Right cardiac atrium (tissue), 5 donors: ENCODE data around the gene RP2. TPM values are rescaled to one million over a fixed set of nuclear protein-coding genes. Genes with fewer than 3 reads are reported as not detected.

Experiments
- ATAC-seq, 2 donors: fragments of 200-7000 bp; cut with Tn5 transposase; one replicate each; pipeline versions ENCODE4 v1.8.0 to v1.9.1; 2020; ENCODE audit warnings: moderate library complexity in 2 of 2, mild to moderate bottlenecking in 1 of 2
- DNase-seq, 3 donors: peaks; one replicate each; pipeline ENCODE4 v3.0.0-alpha.2; 2020
- H3K27ac ChIP-seq: one replicate; pipeline ENCODE4 v1.5.1; 2013; ENCODE audit warnings: mild to moderate bottlenecking, low read length, control low read depth, moderate library complexity
- H3K27me3 ChIP-seq: one replicate; pipeline ENCODE4 v1.6.1; 2013; ENCODE audit not compliant: control insufficient read depth, insufficient read depth
- H3K4me1 ChIP-seq: one replicate; pipeline ENCODE4 v1.6.1; 2013; ENCODE audit warnings: low read length; ENCODE audit not compliant: control insufficient read depth, insufficient read depth
- H3K4me3 ChIP-seq: one replicate; pipeline ENCODE4 v1.5.1; 2013; ENCODE audit warnings: low read length, control low read depth
- H3K9me3 ChIP-seq: one replicate; pipeline ENCODE4 v1.6.1; 2013; ENCODE audit warnings: low read length; ENCODE audit not compliant: control insufficient read depth
- WGBS: extraction: QIAGEN DNeasy Blood & Tissue Kit; methylation state at CpG from one replicate; pipeline ENCODE4 v1.1.7; 2013; 5-methylcytosine and 5-hydroxymethylcytosine counted together
- intact Hi-C, 4 donors: fragments of 100-400 bp; cut with DNase I; formaldehyde crosslinking; loops; one replicate each; pipeline versions ENCODE4 v1.11.0 to v1.14.0; 2022 to 2023
- polyA plus RNA-seq: library from polyadenylated mRNA; stranded (reverse); fragments of 200-250 nt; gene quantifications from one replicate; pipeline ENCODE4 v1.2.3, GENCODE V29; 2013
- total RNA-seq, 4 donors: library from RNA; stranded (reverse); fragmentation: NEBNext Ultra II Directional; extraction: Animal tissue kit (Norgen Biotek cat#: 25700); gene quantifications; one replicate each; pipeline ENCODE4 v1.2.1, GENCODE V29; 2021
- donor health status: healthy with polysubstance abuse.
- donor health status: DM: no; HTN: yes; CAD: no.
- donor health status: DM: no; HTN: no; CAD: no.
- donor health status: DM: no; HTN: yes; CAD: no; lungs with severe emphysema.
- donor health status: DM: yes; HTN: yes; CAD: no.

Gene RP2
- total and polyA plus RNA-seq, 5 donors, result 2.9 to 6.5 (median 4.8) TPM

DNA sequence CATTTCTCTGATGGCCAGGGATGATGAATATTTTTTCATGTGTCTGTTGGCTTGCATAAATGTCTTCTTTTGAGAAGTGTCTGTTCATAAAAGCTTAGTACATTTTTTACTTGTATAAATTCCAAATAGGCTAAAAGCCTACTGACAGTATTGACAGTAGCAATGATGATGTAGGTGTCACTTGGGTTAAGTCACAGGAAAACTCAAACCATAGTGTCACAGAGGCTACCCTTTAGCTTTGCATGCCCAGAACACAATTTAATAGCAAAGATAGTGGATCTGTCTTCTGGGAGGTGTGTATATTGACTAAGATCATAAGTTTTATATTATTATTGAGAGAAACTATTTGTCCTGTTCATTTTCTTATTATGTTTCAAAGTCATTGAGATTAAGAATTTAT, 8.1 kb downstream of the RP2 start:
- ATAC-seq (no peak), DNase-seq (no peak)
- Histone ChIP-seq H3K27me3 (no peaks in the 10 kb centered on the region), H3K9me3 (no peaks in the 10 kb centered on the region), H3K27ac (no peak overlapping the region), H3K4me3 (no peak overlapping the region), H3K4me1 (no peaks in the 10 kb centered on the region)
- intact Hi-C loops, result no loop called here

DNA sequence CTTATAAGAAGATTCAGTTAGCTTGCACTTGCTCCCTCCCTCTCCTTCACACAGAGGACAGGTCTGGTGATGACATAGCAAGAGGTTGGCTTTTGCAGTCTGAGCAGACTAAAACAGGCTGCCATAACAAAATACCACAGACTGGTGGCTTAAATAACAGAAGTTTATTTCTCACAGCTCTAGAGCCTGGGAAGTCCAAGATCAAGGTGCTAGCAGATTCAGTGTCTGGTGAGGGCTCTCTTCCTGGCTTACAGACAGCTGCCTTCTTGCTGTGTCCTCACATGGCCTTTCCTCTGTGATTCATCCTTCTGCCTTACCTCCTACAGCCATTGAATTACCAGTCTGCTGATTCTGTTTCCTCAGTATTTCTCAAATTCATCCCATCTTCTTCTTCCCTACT, 13.1 kb downstream of the RP2 start:
- H3K27me3 ChIP-seq, result no peaks in the 10 kb centered on the region
- no peak overlapping the region for H3K4me3 ChIP-seq
- DNase-seq (no peak), ATAC-seq (no peak)
- H3K27ac ChIP-seq, result no peak overlapping the region
- H3K4me1 ChIP-seq, result no peaks in the 10 kb centered on the region
- intact Hi-C loops, result no loop called here
- no peaks in the 10 kb centered on the region for H3K9me3 ChIP-seq

DNA sequence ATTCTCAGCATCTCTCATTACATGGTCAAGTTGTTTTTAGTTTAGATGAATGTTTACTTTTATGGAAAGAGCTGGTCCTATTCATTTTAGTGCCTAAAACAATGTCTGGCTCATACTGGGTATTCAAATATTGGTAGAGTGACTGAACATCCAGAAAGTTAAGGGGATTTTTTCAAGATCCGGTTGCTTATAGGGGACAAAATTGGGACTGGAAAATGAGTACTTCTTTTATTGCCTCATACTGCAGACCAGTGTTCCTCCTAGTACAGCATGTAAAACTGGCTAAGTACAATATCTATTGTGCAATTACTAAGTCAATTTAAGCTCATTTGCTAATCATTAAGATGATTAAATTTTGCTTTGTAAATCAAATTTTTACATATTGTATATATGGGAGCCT, 13.9 kb downstream of the RP2 start:
- ATAC-seq, result no peak
- intact Hi-C loops, result no loop called here
- no peak for DNase-seq
- no peaks in the 10 kb centered on the region for H3K27me3 ChIP-seq
- H3K9me3 ChIP-seq, result no peaks in the 10 kb centered on the region
- no peak overlapping the region for H3K27ac ChIP-seq
- WGBS, result 88% methylated on average over 1 of the region's 1 CpG
- no peaks in the 10 kb centered on the region for H3K4me1 ChIP-seq
- no peak overlapping the region for H3K4me3 ChIP-seq

DNA sequence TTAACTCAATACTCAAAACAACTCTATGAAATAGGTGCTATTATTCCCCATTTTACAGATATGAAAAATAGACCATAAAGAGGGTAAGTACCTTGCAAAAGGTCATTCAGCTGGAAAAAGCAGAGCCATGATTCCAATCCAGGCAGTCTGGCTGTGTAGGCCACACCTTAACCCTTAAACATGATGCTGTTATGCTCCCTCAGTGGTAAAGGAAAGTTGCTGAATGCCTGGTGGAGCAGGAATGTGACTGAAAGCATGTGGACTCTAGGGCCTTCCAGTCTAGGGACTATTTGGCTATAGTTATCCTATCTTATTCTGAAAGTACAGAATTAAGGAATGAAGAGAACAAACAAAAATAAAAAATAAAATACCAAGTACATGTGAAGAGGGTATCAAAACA, 19.6 kb downstream of the RP2 start:
- DNase-seq, result no peak
- intact Hi-C loops, result no loop called here
- Histone ChIP-seq H3K4me1 (no peaks in the 10 kb centered on the region), H3K9me3 (no peaks in the 10 kb centered on the region), H3K4me3 (no peak overlapping the region), H3K27me3 (no peaks in the 10 kb centered on the region), H3K27ac (no peak overlapping the region)
- no peak for ATAC-seq

DNA sequence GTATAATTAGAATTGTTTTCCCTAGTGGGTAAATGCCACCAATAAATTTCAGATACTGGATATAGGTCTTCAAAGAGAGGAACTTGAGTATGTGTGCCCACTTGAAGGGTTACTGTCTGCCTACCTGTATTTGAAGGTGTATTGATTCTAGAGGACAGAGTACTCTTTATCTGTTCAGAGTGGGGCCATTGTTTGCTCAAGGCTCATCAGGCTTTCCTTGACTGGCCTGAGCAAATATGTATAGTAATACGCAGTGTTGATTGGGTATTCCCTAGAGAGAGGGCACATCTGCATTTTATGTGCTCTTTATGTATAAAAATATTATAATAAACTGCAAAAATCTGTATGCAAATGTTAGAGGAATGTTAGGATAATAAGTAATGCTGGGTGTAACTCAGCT, 23.7 kb downstream of the RP2 start:
- Histone ChIP-seq H3K9me3 (no peaks in the 10 kb centered on the region), H3K27ac (no peak overlapping the region), H3K27me3 (no peaks in the 10 kb centered on the region), H3K4me3 (no peak overlapping the region), H3K4me1 (no peaks in the 10 kb centered on the region)
- intact Hi-C loops, result no loop called here
- ATAC-seq, result no peak
- no peak for DNase-seq
- 97% methylated on average over 1 of the region's 1 CpG for WGBS

DNA sequence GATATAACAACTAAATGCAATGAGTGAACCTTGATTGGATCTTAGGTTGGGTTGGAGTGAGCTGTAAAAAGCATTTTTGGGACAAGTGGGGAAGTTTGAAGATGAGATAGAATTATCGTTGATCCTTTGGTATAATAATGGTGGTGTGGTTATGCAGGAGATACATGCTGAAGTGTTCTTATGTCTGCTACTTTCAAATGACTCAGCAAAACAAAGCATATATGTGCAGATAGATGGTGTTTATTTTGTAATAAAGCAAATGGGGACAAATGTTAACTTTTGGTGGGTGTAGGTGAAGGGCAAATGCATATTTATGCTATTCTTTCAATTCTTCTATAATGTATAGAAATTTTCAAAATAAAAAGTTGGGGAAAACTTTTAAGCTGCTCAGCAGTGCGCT, 26.2 kb downstream of the RP2 start:
- H3K27ac ChIP-seq, result no peak overlapping the region
- intact Hi-C loops, result no loop called here
- no peaks in the 10 kb centered on the region for H3K9me3 ChIP-seq
- no peaks in the 10 kb centered on the region for H3K27me3 ChIP-seq
- no peak for DNase-seq
- no peak overlapping the region for H3K4me3 ChIP-seq
- WGBS, result 97% methylated on average over 2 of the region's 2 CpGs
- H3K4me1 ChIP-seq, result no peaks in the 10 kb centered on the region
- ATAC-seq, result no peak

DNA sequence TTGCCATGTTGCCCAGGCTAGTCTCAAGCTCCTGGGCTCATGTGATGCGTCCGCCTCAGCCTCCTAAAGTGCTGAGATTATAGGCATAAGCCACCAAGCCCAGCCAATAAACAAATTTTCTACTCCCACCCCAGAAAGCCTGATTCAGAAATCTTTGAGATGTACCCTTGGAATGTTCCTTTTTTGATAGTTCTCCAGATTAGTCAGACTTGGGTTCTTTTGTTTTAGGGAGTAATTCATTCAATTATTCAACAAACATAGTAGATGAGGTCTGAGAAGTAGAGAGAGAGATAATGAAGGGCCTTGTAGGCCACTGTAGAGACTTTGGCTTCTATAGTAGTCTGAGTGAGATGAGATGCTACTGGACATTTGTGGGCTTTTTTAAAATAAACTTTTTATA, 27.8 kb downstream of the RP2 start:
- Histone ChIP-seq H3K4me1 (no peaks in the 10 kb centered on the region), H3K9me3 (no peaks in the 10 kb centered on the region), H3K27ac (no peak overlapping the region), H3K4me3 (no peak overlapping the region), H3K27me3 (no peaks in the 10 kb centered on the region)
- WGBS, result 95% methylated on average over 2 of the region's 2 CpGs
- intact Hi-C loops, result no loop called here
- no peak for ATAC-seq
- no peak for DNase-seq

DNA sequence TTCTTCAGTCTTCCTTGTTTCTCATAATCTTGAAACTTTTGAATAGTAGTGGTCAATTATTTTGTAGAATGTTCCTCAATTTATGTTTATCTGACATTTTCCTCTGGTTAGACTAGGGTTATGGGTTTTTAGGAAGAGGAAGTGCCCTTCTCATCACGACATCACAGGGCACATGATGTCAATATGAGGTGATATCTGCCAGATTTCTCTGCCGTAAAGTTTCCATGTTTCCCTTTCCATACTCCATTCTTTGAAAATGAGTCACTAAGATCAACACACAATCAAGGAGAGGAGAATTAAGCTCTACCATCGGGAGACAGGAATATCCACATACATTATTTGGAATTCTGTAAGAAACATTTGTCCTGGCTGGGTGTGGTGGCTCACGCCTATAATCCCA, 28.4 kb downstream of the RP2 start:
- no peaks in the 10 kb centered on the region for H3K4me1 ChIP-seq
- H3K27ac ChIP-seq, result no peak overlapping the region
- DNase-seq (no peak), ATAC-seq (no peak)
- intact Hi-C loops, result no loop called here
- no peak overlapping the region for H3K4me3 ChIP-seq
- WGBS, result 66% methylated on average over 4 of the region's 4 CpGs
- H3K27me3 ChIP-seq, result no peaks in the 10 kb centered on the region
- H3K9me3 ChIP-seq, result no peaks in the 10 kb centered on the region

DNA sequence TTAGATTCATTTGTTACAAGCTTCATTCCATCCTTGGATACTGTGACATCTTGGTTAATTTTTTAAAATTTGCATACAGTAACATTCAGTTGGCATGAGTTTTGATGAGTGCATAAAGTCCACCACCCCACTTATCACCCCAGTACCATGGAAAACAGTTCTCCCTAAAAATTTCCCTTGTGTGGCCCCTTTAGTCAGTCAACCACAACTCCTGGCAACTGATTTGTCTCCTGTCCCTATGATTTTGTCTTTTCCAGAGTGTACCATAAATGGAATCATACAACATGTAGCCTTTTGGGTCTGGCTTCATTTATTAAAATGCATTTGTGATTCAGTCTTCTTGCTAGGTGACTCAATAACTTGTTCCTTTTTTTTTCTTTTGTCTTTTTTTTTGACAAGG, 29.9 kb downstream of the RP2 start:
- Histone ChIP-seq H3K9me3 (no peaks in the 10 kb centered on the region), H3K27me3 (no peaks in the 10 kb centered on the region), H3K4me3 (no peak overlapping the region), H3K27ac (no peak overlapping the region), H3K4me1 (no peaks in the 10 kb centered on the region)
- no peak for ATAC-seq
- no peak for DNase-seq
- intact Hi-C loops, result no loop called here

DNA sequence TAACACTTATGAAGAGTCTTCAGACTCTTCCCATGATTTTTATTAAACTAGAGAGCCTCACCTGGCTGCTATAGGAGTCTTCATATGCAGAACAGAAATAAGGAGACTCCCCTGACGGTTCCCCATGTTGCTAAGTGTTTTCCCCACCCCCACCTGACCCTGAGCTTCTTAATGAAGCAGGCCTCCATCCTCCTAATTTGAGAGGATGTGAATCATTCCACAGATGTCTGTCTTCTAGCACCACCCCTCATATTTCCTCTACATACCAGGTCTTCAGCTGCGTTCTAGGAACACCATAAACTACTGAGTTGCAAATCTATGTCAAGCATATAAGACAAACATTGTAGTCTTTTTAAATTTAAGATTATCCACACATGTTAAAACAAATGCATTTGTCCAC, 36.9 kb downstream of the RP2 start:
- ATAC-seq (no peak), DNase-seq (no peak)
- Histone ChIP-seq H3K4me1 (no peaks in the 10 kb centered on the region), H3K4me3 (no peak overlapping the region), H3K9me3 (no peaks in the 10 kb centered on the region), H3K27me3 (no peaks in the 10 kb centered on the region), H3K27ac (no peak overlapping the region)
- WGBS, result 62% methylated on average over 2 of the region's 2 CpGs
- intact Hi-C loops, result no loop called here

DNA sequence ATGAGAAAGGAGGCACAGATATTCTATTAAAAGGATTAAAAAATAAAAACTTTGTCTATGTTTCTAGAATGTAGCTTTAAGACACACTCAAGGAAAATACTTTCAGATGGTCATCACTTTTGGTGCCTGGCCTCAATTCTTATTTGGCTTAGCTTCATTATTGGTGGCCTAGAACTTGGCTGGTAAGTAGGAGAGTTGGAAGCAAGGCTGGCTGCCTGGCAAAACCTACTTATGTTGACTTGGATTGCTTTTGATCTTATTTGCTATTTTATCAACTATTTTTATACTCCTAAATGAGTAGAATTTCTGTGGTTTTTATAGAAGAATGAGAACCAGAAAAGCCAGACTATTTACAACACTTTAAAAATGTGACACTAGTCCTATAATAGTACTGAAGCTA, 40.1 kb downstream of the RP2 start:
- Histone ChIP-seq H3K4me1 (no peaks in the 10 kb centered on the region), H3K27me3 (no peaks in the 10 kb centered on the region), H3K9me3 (no peaks in the 10 kb centered on the region), H3K27ac (no peak overlapping the region), H3K4me3 (no peak overlapping the region)
- ATAC-seq (no peak), DNase-seq (peak in 1 of 3 donors; percentile 46)
- intact Hi-C loops, result no loop called here

DNA sequence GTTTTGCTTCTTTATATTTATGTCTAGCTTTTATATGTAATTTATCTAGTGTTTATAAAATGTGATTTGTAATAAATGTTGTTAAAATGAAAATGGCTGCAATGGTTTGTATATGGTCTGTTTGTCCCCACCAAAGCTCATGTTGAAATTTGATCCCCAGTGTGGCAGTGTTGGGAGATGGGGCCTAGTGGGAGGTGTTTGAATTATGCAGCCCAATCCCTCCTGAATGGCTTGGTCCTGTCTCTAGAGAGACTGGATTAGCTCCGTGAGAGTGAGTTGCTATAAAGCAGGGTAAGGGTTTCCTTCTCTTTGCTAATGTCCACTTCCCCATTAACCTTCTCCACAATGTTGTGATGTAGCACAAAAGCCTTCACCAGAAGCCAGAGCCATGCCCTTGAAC, 45.4 kb downstream of the RP2 start:
- no peak overlapping the region for H3K27ac ChIP-seq
- DNase-seq, result no peak
- WGBS, result 55% methylated on average over 1 of the region's 1 CpG

More for the DNA sequence above, 45.4 kb downstream of the RP2 start:
- Histone ChIP-seq H3K4me1 (no peaks in the 10 kb centered on the region), H3K9me3 (no peaks in the 10 kb centered on the region), H3K4me3 (no peak overlapping the region), H3K27me3 (no peaks in the 10 kb centered on the region)
- no peak for ATAC-seq
- intact Hi-C loops, result no loop called here
